A549 (cell line): ENCODE measurements around the gene KRTAP12-1. TPM values are rescaled to one million over a fixed set of nuclear protein-coding genes. Genes with fewer than 3 reads are reported as not detected.

Source experiments
- ATAC-seq, 2 experiments: fragments of 200-7000 bp in 1 of 2; fragments of >200 bp in 1 of 2; cut with Nextera tagmentation in 1 of 2; cut with Tn5 transposase in 1 of 2; 3 replicates each; pipeline versions ENCODE4 v1.8.0 to v1.9.1; 2018 to 2020; ENCODE audit warnings: mild to moderate bottlenecking in 1 of 2, moderate library complexity in 1 of 2
- CTCF ChIA-PET: fragments of 300-600 bp; sonication (Branson Sonifier 250); formaldehyde crosslinking; extraction: SDS; loops from one replicate; lab custom pipeline; 2021; ENCODE audit warnings: antibody characterized with exemption, inconsistent platforms; lab: Yijun Ruan, JAX
- POLR2A ChIA-PET: fragments of 350-600 bp; formaldehyde crosslinking; extraction: SDS; loops from one replicate; lab custom pipeline; 2021; ENCODE audit warnings: antibody characterized with exemption, inconsistent platforms; lab: Yijun Ruan, JAX
- DNase-seq, 2 experiments: peaks; one replicate each; pipeline versions ENCODE4 v3.0.0 to v3.0.0-alpha.2; 2011 to 2016; ENCODE audit warnings: low read depth in 1 of 2, low spot score in 1 of 2
- FAIRE-seq: peaks from 2 replicates; lab custom pipeline; 2011; peaks lifted over from hg19 to GRCh38; lab: Jason Lieb, UNC
- H3K27ac ChIP-seq, 2 experiments: fragments of >200 bp; sonication (Bioruptor Twin); formaldehyde crosslinking; 3 replicates each; pipeline ENCODE4 v1.5.1; 2016 to 2017
- H3K4me1 ChIP-seq: fragments of >200 bp; sonication (Bioruptor Twin); formaldehyde crosslinking; 3 replicates; pipeline ENCODE4 v1.6.1; 2016
- H3K4me2 ChIP-seq: fragments of >200 bp; sonication (Bioruptor Twin); formaldehyde crosslinking; 3 replicates; pipeline ENCODE4 v1.6.1; 2016
- H3K4me3 ChIP-seq: fragments of >200 bp; sonication (Bioruptor Twin); formaldehyde crosslinking; 3 replicates; pipeline ENCODE4 v1.5.1; 2016
- H3K9me3 ChIP-seq: fragments of >200 bp; sonication (Bioruptor Twin); formaldehyde crosslinking; 3 replicates; pipeline ENCODE4 v1.6.1; 2016
- CBX2 ChIP-seq: fragments of 200-600 bp; sonication (generic); IDR thresholded peaks from 2 replicates; pipeline ENCODE4 v1.6.1; 2016; ENCODE audit warnings: low read depth, mild to moderate bottlenecking, borderline replicate concordance
- EHF ChIP-seq: fragments of 250-450 bp; sonication (Bioruptor Pico); IDR thresholded peaks from 2 replicates; pipeline ENCODE4 v1.5.0; 2020; ENCODE audit warnings: mild to moderate bottlenecking
- FOSB ChIP-seq: fragments of 250-450 bp; sonication (Bioruptor Pico); IDR thresholded peaks from 2 replicates; pipeline ENCODE4 v1.5.0; 2020; ENCODE audit warnings: mild to moderate bottlenecking, moderate library complexity
- HDAC2 ChIP-seq: fragments of 200-600 bp; sonication (generic); IDR thresholded peaks from 2 replicates; pipeline ENCODE4 v1.6.1; 2016
- HOXB13 ChIP-seq: fragments of 250-450 bp; sonication (Bioruptor Pico); IDR thresholded peaks from 2 replicates; pipeline ENCODE4 v1.5.0; 2020; ENCODE audit warnings: low read depth, mild to moderate bottlenecking, moderate library complexity
- HOXB5 ChIP-seq: fragments of 250-450 bp; sonication (Bioruptor Pico); IDR thresholded peaks from 2 replicates; pipeline ENCODE4 v1.5.0; 2020; ENCODE audit warnings: mild to moderate bottlenecking, moderate library complexity
- JUN ChIP-seq, 2 experiments: fragments of >200 bp; sonication (Bioruptor Twin); formaldehyde crosslinking; IDR thresholded peaks; 2 replicates in 1 of 2; 3 replicates in 1 of 2; pipeline ENCODE4 v1.6.1; 2016 to 2017
- KDM1A ChIP-seq: fragments of 200-600 bp; sonication (generic); IDR thresholded peaks from 2 replicates; pipeline ENCODE4 v1.6.1; 2016; ENCODE audit warnings: low read depth, mild to moderate bottlenecking
- MAFK ChIP-seq: fragments of 450-650 bp; IDR thresholded peaks from 2 replicates; pipeline ENCODE4 v1.6.1; 2014; ENCODE audit not compliant: partially characterized antibody
- MYC ChIP-seq: IDR thresholded peaks from 2 replicates; pipeline ENCODE4 v1.6.1; 2012; ENCODE audit warnings: mild to moderate bottlenecking, inconsistent platforms, low read length, improper control_type of control experiment, borderline replicate concordance
- NR3C1 ChIP-seq: fragments of >200 bp; sonication (Bioruptor Twin); formaldehyde crosslinking; IDR thresholded peaks from 3 replicates; pipeline ENCODE4 v1.6.1; 2017
- PHF8 ChIP-seq: fragments of 200-600 bp; sonication (generic); IDR thresholded peaks from 2 replicates; pipeline ENCODE4 v1.6.1; 2016; ENCODE audit warnings: low read depth, mild to moderate bottlenecking, antibody characterized with exemption, moderate library complexity, borderline replicate concordance
- RARB ChIP-seq: fragments of 250-450 bp; sonication (Bioruptor Pico); IDR thresholded peaks from 2 replicates; pipeline ENCODE4 v1.8.0; 2021; ENCODE audit warnings: mild to moderate bottlenecking, moderate library complexity
- RNF2 ChIP-seq: fragments of 200-600 bp; sonication (generic); IDR thresholded peaks from 2 replicates; pipeline ENCODE4 v1.6.1; 2016; ENCODE audit warnings: low read depth, mild to moderate bottlenecking, antibody characterized with exemption, moderate library complexity, borderline replicate concordance
- SMC3 ChIP-seq: fragments of >200 bp; sonication (Bioruptor Twin); formaldehyde crosslinking; IDR thresholded peaks from 3 replicates; pipeline ENCODE4 v1.6.1; 2018; ENCODE audit warnings: inconsistent platforms
- SREBF2 ChIP-seq: fragments of 450-650 bp; IDR thresholded peaks from 2 replicates; pipeline ENCODE4 v1.6.1; 2014; ENCODE audit warnings: mild to moderate bottlenecking, moderate library complexity
- TFCP2L1 ChIP-seq: fragments of 250-450 bp; sonication (Bioruptor Pico); IDR thresholded peaks from 2 replicates; pipeline ENCODE4 v1.5.0; 2021; ENCODE audit warnings: mild to moderate bottlenecking
- TP53 ChIP-seq: fragments of 250-450 bp; sonication (Bioruptor Pico); IDR thresholded peaks from 2 replicates; pipeline ENCODE4 v1.5.0; 2021; ENCODE audit warnings: mild to moderate bottlenecking, moderate library complexity
- ZC3H11A ChIP-seq: fragments of 450-650 bp; IDR thresholded peaks from 2 replicates; pipeline ENCODE4 v1.6.1; 2014; ENCODE audit warnings: antibody characterized with exemption, mild to moderate bottlenecking
- ZNF302 ChIP-seq: fragments of 250-450 bp; sonication (Bioruptor Pico); IDR thresholded peaks from 2 replicates; pipeline ENCODE4 v1.9.0; 2021; ENCODE audit warnings: inconsistent platforms, mild to moderate bottlenecking, moderate library complexity
- WGBS: methylation state at CpG from one replicate; pipeline ENCODE4 v1.1.6; 2017; ENCODE audit errors: missing lambda C conversion rate; 5-methylcytosine and 5-hydroxymethylcytosine counted together
- polyA plus RNA-seq, 4 experiments: library from polyadenylated mRNA; depleted of rRNA in 3 of 4; stranded (reverse); fragments of >200 nt; fragmentation: RNase III in 1 of 4; extraction: RNeasy Plus Mini Kit Qiagen cat#74134 plus additional on column Dnase treatment in 1 of 4; gene quantifications; 2 replicates in 3 of 4; 3 replicates in 1 of 4; pipeline ENCODE4 v1.2.3, GENCODE V29; 2011 to 2017
- TF ChIP-seq, protein P1 (sequence below): fragments of 250-450 bp; sonication (Bioruptor Pico); IDR thresholded peaks from 2 replicates; pipeline ENCODE4 v1.5.0; 2020; ENCODE audit warnings: low read depth, mild to moderate bottlenecking, moderate library complexity
- TF ChIP-seq, protein P2 (sequence below): fragments of 450-650 bp; IDR thresholded peaks from 2 replicates; pipeline ENCODE4 v1.6.1; 2014; ENCODE audit warnings: antibody characterized with exemption

Gene KRTAP12-1
- polyA plus RNA-seq, 2 of the 4 experiments (the other 2 are of a cell fraction) = not detected

- Histone ChIP-seq H3K4me3 (no peak overlapping the region), H3K4me2 (no peak overlapping the region), H3K9me3 (peaks cover 14% of the 10 kb centered on the region; the same call in 2 of the 3 replicates), H3K4me1 (no peaks in the 10 kb centered on the region), H3K27ac (no peak overlapping the region)
- ATAC-seq (no peak), DNase-seq (no peak), FAIRE-seq (no peak)
- ChIA-PET POLR2A (no interaction called here), CTCF (no interaction called here)
- WGBS = 55% methylated on average over 8 of the region's 8 CpGs
- no peak for TF ChIP-seq SMC3
- TF ChIP-seq KDM1A = no peak
- no peak for TF ChIP-seq RNF2
- TF ChIP-seq HOXB5 (CRISPR knock-in tag) = no peak
- no peak for TF ChIP-seq TFCP2L1
- TF ChIP-seq, protein P1, sequence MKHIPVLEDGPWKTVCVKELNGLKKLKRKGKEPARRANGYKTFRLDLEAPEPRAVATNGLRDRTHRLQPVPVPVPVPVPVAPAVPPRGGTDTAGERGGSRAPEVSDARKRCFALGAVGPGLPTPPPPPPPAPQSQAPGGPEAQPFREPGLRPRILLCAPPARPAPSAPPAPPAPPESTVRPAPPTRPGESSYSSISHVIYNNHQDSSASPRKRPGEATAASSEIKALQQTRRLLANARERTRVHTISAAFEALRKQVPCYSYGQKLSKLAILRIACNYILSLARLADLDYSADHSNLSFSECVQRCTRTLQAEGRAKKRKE (CRISPR knock-in tag) = no peak
- TF ChIP-seq JUN (IDR thresholded peaks at IDR 0.05) = no peak
- TF ChIP-seq ZC3H11A = no peak
Observed at GRCh38 chr21:44695641-44696040, 13.7 kb upstream of the KRTAP12-1 start.

GRCh38 chr21:44695184-44695583, 13.2 kb upstream of the KRTAP12-1 start:
- Histone ChIP-seq H3K9me3 (peaks cover 14% of the 10 kb centered on the region; the same call in 2 of the 3 replicates), H3K4me1 (no peaks in the 10 kb centered on the region), H3K4me2 (no peak overlapping the region), H3K27ac (no peak overlapping the region), H3K4me3 (no peak overlapping the region)
- 28% methylated on average over 8 of the region's 8 CpGs for WGBS
- POLR2A ChIA-PET = no interaction called here
- ATAC-seq (no peak), FAIRE-seq (no peak), DNase-seq (no peak)
- CTCF ChIA-PET = no interaction called here
- no peak for TF ChIP-seq HDAC2
- no peak for TF ChIP-seq NR3C1
- TF ChIP-seq ZNF302 (CRISPR knock-in tag) = no peak
- TF ChIP-seq RARB (CRISPR knock-in tag) = no peak
- no peak for TF ChIP-seq MAFK
- TF ChIP-seq SREBF2 = no peak
- TF ChIP-seq, protein P2, sequence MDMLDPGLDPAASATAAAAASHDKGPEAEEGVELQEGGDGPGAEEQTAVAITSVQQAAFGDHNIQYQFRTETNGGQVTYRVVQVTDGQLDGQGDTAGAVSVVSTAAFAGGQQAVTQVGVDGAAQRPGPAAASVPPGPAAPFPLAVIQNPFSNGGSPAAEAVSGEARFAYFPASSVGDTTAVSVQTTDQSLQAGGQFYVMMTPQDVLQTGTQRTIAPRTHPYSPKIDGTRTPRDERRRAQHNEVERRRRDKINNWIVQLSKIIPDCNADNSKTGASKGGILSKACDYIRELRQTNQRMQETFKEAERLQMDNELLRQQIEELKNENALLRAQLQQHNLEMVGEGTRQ = no peak
- TF ChIP-seq FOSB (CRISPR knock-in tag) = no peak
- no peak for TF ChIP-seq ZC3H11A

- Histone ChIP-seq H3K4me3 (no peak overlapping the region), H3K4me1 (no peaks in the 10 kb centered on the region), H3K27ac (no peak overlapping the region), H3K9me3 (peaks cover 14% of the 10 kb centered on the region; the same call in 2 of the 3 replicates), H3K4me2 (no peak overlapping the region)
- ChIA-PET POLR2A (no interaction called here), CTCF (interaction anchor here (0.7 kb wide), 1 partner anchor 16 kb away, joined by 3 read pairs; the partner anchor contains the start of gene TSPEAR)
- no peak for ATAC-seq
- TF ChIP-seq MYC (no peak), SREBF2 (no peak), EHF (CRISPR knock-in tag) (no peak), HOXB13 (CRISPR knock-in tag) (no peak), PHF8 (no peak), CBX2 (no peak), TP53 (CRISPR knock-in tag) (no peak), JUN (IDR thresholded peaks at IDR 0.05) (no peak)
- DNase-seq = no peak
- FAIRE-seq = no peak
- 69% methylated on average over 9 of the region's 11 CpGs for WGBS
Observed at GRCh38 chr21:44694776-44695175, 12.8 kb upstream of the KRTAP12-1 start.
